ENCODE data around the gene UTF1.

DNA sequence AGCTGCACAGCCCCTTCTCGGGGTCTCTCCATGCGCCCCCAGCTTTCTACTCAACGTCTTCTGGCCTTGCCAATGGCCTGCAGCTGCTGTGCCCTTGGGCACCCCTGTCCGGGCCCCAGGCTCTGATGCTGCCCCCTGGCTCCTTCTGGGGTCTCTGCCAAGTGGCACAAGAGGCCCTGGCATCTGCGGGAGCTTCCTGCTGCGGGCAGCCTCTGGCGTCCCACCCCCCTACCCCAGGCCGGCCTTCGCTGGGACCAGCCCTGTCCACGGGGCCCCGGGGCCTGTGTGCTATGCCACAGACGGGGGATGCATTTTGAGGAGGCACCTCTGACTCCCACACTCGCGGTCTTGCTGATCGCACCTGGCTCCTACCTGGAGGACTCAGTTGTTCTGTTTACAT is 10.0 kb downstream of the UTF1 start:
- TF ChIP-seq POLR2AphosphoS5 (IDR thresholded peaks at IDR 0.05; ENCODE audit: low read depth, low read length) (no peak), FOXP2 (optimal IDR thresholded peaks at IDR 0.05; ENCODE audit: borderline replicate concordance, extremely low read depth, extremely low read length, insufficient read depth) (no peak), TAF1 (IDR thresholded peaks at IDR 0.05; ENCODE audit: borderline replicate concordance, insufficient read depth, low read length) (no peak), SIN3A (IDR thresholded peaks at IDR 0.05; ENCODE audit: borderline replicate concordance, insufficient read depth, low read length) (no peak)
- TF ChIP-seq, protein P1, sequence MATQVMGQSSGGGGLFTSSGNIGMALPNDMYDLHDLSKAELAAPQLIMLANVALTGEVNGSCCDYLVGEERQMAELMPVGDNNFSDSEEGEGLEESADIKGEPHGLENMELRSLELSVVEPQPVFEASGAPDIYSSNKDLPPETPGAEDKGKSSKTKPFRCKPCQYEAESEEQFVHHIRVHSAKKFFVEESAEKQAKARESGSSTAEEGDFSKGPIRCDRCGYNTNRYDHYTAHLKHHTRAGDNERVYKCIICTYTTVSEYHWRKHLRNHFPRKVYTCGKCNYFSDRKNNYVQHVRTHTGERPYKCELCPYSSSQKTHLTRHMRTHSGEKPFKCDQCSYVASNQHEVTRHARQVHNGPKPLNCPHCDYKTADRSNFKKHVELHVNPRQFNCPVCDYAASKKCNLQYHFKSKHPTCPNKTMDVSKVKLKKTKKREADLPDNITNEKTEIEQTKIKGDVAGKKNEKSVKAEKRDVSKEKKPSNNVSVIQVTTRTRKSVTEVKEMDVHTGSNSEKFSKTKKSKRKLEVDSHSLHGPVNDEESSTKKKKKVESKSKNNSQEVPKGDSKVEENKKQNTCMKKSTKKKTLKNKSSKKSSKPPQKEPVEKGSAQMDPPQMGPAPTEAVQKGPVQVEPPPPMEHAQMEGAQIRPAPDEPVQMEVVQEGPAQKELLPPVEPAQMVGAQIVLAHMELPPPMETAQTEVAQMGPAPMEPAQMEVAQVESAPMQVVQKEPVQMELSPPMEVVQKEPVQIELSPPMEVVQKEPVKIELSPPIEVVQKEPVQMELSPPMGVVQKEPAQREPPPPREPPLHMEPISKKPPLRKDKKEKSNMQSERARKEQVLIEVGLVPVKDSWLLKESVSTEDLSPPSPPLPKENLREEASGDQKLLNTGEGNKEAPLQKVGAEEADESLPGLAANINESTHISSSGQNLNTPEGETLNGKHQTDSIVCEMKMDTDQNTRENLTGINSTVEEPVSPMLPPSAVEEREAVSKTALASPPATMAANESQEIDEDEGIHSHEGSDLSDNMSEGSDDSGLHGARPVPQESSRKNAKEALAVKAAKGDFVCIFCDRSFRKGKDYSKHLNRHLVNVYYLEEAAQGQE (IDR thresholded peaks at IDR 0.05; ENCODE audit: insufficient read depth in 1 of 2, low read depth in 2 of 2, low read length in 2 of 2), result no peak
